Measurements from ENCODE around the gene CYP20A1.
"Not testable (repeated sequence)": the region's sequence is repeated elsewhere in the genome, so short reads cannot be mapped to it uniquely, and the experiment has no call there.

The CYP20A1 gene, protein sequence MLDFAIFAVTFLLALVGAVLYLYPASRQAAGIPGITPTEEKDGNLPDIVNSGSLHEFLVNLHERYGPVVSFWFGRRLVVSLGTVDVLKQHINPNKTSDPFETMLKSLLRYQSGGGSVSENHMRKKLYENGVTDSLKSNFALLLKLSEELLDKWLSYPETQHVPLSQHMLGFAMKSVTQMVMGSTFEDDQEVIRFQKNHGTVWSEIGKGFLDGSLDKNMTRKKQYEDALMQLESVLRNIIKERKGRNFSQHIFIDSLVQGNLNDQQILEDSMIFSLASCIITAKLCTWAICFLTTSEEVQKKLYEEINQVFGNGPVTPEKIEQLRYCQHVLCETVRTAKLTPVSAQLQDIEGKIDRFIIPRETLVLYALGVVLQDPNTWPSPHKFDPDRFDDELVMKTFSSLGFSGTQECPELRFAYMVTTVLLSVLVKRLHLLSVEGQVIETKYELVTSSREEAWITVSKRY

DNA sequence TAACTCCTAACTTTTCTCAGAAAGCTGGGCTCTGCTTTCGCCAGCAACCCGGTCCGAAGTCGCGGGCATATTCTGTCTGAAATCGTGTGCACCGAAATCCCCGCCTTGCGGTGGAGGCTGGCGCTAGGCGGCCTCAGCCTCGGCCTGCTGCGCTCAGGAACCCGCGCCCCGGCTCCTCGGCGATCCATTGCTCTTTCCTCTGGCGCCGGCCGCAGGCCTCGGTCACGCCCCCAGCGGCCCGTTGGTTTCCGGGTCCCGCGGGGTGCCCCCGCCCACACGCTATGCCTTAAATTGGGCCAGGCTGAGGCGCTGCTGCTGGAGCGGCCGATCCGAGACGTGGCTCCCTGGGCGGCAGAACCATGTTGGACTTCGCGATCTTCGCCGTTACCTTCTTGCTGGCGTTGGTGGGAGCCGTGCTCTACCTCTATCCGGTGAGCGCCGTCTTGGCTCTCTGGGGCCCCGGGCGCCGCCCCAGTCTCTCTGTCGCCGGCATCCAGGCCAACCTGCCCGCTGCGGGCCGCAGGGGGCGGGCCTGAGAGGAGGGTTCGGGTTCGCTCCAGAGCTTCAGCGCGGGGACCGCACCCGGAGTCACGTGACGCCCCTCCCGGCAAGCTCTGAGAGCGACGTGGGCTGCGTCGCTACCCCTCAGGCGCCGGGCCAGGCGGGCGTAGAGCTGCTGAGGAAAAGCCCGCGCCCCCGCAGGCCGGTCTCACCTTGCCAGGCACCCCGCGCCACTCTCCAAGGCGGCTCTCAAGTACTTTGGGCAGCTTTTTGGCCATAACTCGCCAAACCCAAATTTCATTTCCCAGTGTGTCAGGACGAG lies at the start of gene CYP20A1:
Gene CYP20A1 (plus strand): TSS at position 315 of the 823 bp plus-strand sequence. CDS start 45 bp downstream, at position 360.
- peak; percentile 95 for DNase-seq (ENCODE audit: low read depth)

DNA sequence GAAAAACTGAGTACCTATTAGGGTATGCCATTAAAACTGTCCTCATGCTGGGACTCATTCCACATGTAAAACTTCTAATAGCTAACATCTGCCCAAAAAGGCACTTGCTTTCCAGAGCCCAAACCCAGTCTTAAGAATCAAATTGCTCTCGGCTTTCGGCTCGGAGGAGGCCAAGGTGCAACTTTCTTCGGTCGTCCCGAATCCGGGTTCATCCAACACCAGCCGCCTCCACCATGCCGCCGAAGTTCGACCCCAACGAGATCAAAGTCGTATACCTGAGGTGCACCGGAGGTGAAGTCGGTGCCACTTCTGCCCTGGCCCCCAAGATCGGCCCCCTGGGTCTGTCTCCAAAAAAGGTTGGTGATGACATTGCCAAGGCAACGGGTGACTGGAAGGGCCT lies 48.3 kb upstream of the CYP20A1 start:
- not testable (repeated sequence) for DNase-seq (ENCODE audit: low read depth)

DNA sequence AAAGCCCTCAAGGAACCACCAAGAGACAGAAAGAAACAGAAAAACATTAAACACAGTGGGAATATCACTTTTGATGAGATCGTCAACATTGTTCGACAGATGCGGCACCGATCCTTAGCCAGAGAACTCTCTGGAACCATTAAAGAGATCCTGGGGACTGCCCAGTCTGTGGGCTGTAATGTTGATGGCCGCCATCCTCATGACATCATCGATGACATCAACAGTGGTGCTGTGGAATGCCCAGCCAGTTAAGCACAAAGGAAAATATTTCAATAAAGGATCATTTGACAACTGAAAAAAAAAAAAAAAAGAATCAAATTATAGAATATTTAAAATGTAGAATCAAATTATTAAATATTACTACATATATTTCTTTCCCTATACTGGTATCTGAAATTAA lies 47.8 kb upstream of the CYP20A1 start:
- DNase-seq (ENCODE audit: low read depth): not testable (repeated sequence)

DNA sequence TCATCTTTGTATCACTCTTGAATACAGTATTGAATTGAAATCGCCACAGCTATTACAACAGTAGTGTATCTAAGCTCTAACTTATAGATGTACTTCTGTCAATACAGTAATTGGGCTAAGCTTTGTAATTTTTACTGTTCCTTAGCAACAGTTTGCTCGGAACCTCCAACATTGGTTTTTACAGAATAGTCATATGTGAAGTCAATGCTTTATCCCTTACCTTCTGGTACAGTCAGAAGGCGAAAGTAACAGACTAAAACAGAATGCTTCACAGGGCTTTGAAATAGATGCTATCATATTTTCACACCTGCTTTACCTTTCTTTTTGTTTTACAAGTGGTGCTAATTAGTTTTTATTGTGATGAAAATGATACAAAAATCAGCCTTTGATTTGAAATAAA lies 46.9 kb upstream of the CYP20A1 start:
- DNase-seq (ENCODE audit: low read depth): no peak

DNA sequence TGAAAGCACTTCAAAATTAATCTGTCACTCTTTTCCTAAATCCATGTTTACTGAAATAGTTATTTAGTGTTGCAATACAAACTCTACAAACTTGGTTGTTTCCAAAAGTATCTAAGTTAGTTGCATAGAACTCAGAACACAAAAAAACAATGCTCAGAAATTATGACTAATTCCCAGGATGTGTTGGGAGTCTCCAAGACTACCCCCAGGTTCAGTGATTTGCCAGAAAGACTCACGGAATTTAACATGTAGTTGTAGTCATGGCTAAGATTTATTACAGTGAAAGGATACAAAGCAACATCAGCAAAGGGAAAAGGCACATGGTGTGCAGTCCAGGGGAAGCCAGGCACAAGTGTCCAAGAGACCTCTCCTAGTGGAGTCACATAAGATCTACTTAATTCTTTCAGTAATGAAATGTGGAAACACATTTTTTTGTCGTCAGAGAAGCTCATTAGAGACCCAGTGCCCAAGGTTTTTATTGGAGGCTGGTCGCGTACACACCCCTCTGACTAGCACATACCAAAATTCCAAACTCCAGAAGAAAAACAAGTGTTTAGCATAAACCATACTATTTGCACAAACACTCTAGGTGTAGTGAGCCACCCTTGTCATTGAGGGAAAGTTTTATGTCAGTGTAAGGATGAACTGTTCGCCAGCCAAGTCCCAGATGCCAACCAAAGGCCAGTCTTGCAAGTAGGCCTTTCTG lies 43.3 kb upstream of the CYP20A1 start:
- no peak for DNase-seq (ENCODE audit: low read depth)

DNA sequence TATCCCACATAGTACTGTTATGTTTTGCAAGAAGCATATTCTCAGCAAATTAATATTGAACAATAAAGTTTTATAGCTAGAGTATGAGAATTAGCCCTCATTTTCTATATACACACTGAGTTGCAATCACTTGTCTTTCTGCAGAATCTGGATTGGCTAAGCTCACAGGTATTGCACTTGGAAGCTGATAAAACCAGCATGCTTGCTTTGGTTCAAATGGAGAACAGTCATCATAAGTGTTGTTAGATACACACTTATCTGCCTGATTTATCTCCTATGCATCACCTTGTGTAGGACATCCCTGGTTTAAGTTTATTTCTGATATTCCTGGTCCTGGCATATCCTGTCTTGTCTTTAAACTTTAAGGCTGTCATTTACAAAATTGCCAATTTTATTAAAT lies 38.0 kb upstream of the CYP20A1 start:
- DNase-seq (ENCODE audit: low read depth): no peak

DNA sequence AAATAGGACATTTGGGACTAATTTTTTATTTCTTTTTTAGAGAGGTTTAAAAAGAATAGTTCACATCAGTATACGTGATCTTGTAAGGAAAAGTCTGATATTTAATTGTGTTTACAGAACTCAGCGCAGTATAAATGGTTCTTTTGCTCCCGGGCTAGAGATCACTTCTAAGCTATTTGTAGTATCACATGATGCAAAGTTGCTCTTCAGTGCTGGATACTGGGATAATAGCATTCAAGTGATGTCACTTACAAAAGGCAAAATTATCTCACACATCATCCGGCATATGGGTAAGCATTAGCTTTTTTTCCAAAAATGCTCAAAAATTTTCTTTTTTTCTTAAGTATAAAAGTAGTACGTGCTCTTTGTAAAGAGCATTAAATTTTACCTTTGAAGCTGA lies 37.4 kb upstream of the CYP20A1 start:
- DNase-seq (ENCODE audit: low read depth): no peak

DNA sequence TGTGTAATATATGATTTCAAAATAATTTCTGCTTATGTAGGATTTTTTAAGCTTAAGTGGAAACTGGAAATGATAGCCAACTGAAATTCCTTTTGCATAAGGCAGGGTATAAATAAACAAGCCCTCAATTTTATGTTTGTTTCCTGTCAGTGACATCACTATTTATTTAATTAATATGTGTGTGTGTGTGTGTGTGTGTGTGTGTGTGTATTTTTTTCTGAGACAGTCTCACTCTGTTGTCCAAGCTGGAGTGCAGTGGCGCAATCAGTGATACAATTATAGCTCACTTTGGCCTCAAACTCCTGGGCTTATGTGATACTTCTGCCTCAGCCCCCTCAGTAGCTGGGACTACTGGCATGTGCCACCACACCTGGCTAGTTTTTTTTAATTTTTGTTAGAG lies 29.3 kb upstream of the CYP20A1 start:
- no peak for DNase-seq (ENCODE audit: low read depth)

DNA sequence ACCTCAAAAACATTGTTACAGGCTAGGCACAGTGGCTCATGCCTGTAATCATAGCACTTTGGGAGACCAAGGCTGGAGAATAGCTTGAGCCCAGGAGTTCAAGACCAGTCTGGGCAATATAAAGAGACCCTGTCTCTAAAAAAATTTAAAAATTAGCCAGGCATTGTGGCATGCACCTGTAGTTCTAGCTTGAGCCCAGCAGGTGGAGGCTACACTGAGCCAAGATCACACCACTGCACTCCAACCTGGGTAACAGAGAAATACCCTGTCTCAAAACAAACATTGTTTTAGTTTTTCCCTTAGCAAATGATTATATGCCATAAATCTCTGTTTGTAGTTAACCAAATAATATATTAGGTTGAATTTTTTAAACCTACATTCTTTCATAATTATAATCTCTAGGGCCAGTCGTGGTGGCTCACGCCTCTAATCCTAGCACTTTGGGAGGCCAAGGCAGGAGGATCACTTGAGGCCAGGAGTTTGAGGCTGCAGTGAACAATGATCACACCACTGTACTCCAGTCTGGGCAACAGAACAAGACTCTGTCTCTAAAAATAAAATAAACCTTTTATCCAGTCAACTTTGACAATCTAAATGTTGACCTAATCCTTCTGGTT lies 13.3 kb upstream of the CYP20A1 start:
- peak; percentile 10 for DNase-seq (ENCODE audit: low read depth)

DNA sequence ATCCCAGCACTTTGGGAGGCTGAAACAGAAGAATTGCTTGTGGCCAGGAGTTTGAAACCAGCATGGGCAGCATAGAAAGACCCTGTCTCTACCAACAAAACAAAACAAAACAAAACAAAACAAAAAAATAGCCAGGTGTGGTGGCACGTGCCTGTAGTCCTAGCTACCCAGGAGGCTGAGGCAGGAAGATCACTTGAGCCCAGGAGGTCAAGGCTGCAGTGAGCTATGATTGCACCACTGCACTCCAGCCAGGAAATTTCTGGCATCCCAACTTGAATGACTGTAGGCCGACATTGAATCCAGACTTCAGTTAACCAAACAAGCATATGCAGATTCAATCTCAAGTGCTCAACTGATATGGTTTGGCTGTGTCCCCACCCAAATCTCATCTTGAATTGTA lies 9.1 kb upstream of the CYP20A1 start:
- not testable (repeated sequence) for DNase-seq (ENCODE audit: low read depth)

DNA sequence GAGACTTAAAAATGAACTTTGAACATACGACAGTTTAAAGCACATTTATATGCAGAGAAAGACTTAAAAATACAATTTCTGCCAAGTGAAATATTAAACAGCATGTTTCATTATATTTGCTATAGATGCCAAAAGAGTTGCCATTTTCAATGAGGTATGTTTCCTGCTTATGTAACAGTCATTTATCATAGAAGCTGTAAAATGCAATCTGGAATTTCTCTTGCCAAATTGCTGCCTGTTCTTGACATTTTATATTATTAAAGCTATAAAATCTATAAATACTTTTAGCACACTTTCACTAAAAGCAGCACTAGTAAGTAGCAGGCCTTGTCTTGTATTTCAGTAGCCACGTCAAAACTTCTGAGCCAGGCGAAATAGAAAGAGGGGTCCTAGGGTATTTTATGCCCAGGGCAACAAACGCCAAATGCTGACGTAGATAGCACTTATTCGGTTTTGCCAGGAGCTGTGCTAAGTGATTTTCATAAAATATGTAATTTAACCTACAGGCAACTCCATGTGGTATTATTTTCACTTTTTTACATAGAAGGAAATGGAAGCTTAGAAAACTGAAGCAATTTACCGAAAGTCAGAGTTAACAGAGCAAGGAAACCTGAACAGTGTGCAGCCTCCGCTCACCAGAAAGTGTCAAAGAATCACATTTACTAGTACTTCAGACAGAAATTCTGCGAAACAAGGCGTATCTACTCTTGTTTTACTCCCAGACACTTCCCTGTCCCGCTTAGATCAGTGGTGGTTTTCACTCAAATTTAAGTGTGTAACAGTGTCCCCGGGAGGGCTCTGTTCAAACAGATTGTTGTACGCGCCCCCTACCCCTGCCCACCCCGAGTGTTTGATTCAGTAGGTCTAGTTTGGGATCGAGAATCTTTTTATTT lies 1.2 kb upstream of the CYP20A1 start:
- DNase-seq (ENCODE audit: low read depth): no peak

DNA sequence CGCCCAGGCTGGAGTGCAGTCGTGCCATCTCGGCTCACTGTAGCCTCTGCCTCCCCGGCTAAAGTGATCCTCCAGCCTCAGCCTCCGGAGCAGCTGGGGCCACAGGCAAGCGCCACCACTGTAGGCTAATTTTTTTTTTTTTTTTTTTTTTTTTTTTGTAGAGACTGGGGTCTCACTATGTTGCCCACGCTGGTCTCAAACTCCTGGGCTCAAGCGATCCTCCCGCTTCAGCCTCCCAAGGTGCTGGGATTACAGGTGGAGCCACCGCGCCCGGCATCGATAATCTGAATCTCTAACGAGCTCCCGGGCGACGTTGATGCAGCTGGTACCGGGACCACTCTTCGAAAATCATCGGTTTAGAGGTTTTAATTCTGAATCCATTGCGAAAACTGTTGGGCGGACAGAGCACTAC lies 520 bp upstream of the CYP20A1 start:
- DNase-seq (ENCODE audit: low read depth): no peak

DNA sequence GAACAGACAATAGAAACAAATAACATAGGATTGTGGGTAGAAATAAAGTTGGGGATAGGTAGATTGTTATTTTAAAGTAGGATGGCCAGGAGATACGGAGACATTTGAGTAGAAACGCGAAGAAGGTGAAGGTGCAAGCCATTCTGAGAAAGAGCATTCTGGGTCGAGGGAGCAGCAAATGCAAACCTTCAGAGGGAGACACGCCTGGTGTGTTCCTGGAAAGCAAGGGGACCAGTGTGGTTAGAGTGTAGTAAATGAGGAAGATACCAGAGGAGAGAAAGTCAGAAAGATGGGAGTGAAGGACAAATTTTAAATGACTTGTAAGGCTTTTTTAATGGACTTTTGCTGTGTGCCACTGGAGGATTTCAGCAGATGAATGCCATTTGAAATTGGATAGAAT lies 1.7 kb downstream of the CYP20A1 start:
- DNase-seq (ENCODE audit: low read depth): no peak

DNA sequence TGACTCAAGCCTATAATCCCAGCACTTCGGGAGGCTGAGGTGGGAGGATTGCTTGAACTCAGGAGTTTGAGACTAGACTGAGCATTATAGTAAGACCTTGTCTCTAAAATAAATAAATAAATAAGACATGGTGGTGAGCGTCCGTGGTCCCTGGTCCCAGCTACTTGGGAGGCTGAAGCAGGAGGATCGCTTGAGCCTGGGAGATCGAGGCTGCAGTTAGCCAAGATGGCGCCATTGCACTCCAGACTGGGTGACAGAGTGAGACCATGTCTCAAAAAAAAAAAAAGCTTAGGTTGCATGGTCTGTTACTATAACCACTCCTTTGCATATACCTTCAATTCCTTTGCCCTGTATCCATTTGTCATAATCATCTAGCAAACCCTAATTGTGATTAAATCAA lies 3.7 kb downstream of the CYP20A1 start:
- DNase-seq (ENCODE audit: low read depth): no peak

DNA sequence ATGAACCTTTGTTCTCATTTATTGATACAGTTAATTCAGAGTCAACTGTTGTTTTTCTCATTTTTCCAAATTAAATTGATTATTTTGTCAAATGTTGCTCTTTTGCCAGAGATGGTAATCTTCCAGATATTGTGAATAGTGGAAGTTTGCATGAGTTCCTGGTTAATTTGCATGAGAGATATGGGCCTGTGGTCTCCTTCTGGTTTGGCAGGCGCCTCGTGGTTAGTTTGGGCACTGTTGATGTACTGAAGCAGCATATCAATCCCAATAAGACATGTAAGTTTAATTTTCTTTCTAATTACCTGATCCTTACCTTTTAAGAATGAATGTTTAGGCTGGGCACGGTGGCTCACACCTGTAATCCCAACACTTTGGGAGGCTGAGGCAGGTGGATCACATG lies 7.8 kb downstream of the CYP20A1 start:
- DNase-seq (ENCODE audit: low read depth): no peak

DNA sequence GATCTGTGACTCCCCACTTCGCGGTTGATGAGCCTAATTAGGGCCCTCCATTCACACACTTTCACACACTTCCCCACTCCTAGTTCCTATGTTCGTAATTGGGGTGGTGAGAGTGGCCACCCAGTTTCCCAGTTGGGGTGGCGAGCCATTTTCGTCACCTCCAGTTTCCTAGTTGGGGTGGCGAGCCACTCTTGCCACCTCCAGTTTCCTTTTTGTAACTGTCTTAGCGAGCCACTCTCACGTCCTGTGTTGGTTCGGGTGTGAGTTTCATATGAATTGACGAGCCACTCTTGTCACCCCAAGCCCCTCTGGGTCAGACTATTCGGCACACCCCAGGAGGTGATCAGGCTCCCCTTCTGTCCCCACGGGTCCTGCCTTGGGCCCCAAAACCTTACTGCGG lies 14.0 kb downstream of the CYP20A1 start:
- no peak for DNase-seq (ENCODE audit: low read depth)

DNA sequence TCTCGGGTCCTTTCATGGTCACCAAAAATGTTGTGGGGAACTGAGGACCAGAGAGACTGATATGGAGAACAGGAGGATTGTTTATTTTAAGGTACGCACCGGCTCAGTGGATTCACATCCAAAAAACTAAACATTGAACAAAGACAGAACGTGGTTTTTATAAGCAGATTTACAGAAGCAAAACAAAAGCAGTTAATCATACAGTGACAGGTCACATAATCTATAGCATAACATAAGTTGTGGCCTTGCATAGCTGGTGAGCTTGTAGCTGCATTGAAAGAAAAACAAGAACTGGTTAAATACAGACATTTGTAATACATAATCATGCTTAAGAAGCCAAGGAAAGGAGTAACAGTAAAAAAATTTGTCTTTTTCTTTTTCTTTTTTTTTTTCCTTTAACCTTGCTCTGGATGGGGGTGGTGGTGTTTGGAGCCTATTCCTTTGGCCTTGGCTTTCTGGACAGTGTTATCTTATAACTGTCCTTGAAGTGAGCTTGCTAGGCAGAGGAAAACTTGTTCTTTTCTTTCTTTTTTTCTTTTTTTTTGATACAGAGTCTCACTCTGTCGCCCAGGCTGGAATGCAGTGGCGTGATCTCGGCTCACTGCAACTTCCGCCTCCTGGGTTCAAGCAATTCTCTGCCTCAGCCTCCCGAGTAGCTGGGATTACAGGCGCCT lies 14.7 kb downstream of the CYP20A1 start:
- DNase-seq (ENCODE audit: low read depth): not testable (repeated sequence)

DNA sequence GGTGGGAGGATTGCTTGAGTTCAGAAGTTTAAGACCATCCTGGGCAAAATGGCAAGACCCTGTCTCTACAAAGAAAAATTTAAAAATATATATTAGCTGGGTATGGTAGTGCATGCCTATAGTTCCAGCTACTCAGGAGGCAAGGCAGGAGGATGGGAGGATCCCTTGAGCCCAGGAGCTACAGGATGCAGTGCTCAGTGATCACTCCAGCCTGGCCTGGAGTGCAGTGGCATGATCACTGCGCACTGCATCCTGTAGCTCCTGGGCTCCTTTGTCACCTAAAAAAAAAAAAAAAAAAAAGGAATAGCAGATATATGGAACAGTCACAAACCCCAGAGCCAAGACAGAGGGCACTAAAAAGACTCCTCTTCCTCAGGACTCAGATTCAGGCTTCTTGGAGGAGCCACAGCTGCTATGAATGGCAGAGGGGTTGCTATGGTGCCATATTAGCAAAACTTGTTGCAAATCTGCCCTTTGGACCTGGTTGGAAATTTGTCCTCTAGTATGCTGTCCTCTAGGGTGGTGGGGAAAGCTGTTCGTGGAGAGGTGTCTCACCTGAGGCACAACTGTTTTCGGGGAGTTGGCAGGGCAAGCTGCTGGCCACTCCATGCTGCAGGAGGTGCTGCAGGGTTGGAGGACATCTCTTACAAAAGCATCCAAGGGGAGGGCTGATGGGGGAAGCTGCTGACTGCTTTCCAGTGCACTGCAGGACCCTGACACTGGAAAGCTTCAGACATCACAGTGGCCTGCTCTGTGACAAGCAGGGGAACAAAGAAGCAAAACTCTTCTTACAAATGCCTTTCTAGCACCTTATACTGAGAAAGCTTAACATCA lies 22.7 kb downstream of the CYP20A1 start:
- no peak for DNase-seq (ENCODE audit: low read depth)

DNA sequence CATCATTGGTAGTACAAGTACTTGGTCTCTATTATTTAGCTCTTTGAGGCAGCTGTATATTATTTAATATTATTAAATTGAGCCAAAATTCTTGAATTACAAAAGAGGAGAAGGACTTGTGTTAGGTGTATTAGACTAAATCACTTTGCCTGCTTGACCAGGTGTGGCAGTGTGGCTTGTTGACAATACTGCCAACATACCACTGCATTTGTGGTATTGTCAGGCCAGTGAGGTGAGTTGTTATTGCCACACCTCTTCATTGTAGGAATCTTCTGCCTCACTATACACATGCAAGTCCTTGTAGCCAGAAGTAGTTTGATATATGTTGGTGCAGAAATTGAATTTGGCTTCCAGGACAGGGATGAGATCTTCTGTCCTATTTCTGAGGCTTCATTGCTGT lies 40.5 kb downstream of the CYP20A1 start:
- DNase-seq (ENCODE audit: low read depth): no peak

All from activated T-cell treated with anti-CD3 and anti-CD28 coated beads for 1 hour (primary cell).